Stimulated activated CD4-positive, alpha-beta T cell treated with anti-CD3 and anti-CD28 coated beads, Interleukin-12 subunit alpha, Interleukin-12 subunit beta, amount 100 ng/mL, for 48 hours (primary cell): ENCODE measurements around the gene PTPN11.

Experiments
- DNase-seq, 3 donors: peaks; one replicate each; pipeline ENCODE4 v3.0.0-alpha.2; 2020; ENCODE audit warnings: low read depth in 2 of 3, low spot score in 1 of 3

PTPN11 gene

DNA sequence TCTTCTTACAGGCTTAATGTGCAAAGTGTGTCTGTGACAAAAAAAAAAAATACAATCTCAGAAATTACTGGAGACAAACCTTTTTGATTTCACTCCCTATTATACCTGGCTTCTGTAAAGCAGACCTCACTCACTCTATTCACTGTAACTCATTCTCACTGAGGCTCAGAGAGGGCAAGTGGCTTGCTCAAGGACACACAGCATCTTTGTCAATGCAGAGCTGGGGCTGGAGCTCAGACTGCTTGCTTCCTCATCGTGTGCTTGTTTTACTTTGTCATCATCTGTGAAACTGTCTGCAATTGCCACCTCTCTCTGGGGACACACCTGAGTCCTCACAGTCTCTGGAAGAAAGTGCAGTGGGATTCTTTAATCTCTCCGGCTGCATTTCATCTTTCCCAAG lies 120.0 kb downstream of the PTPN11 start:
- DNase-seq: no peak

GRCh38 chr12:112539221-112539620 lies 120.5 kb downstream of the PTPN11 start:
- DNase-seq: no peak

DNA sequence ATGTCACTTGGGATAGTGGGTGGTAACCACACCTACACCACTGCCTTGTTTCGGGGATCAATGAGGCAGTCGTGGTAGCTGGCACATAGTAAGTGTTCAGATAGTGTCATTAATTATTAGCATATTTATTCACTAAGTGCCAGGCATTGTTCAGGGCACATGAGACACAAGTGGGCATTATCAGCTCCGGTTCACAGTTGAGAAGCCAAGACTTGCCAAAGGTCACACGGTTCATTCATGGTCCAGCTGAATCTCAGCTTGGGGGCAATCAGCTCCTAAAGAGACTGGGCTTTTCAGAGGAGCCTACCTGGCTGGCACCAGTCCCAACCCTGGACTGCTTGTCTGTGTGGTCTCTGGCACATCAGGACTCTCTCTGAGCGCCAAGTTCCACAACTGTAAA lies 121.3 kb downstream of the PTPN11 start:
- no peak for DNase-seq

DNA sequence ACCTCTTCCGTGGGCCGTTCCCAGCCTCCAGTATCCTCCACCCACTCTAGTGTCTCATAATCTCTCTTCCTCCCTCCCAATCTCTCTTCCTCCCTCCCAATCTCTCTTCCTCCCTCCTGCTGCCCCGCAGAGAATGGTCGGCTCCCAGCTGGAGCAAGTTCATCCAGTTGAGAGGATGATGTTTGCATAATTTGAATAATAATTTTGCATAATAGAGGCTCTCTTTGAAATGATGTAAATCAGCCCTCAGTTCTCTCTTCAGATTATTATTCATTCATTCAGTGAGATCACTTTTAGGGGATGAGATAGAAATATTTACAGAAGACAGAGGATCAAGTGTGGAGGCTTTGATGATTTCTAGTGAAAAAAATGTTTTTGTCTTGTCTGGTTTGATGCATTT lies 125.0 kb downstream of the PTPN11 start:
- no peak for DNase-seq

- DNase-seq: no peak
These were observed 127.6 kb downstream of the PTPN11 start for GRCh38 chr12:112546339-112546738.

DNA sequence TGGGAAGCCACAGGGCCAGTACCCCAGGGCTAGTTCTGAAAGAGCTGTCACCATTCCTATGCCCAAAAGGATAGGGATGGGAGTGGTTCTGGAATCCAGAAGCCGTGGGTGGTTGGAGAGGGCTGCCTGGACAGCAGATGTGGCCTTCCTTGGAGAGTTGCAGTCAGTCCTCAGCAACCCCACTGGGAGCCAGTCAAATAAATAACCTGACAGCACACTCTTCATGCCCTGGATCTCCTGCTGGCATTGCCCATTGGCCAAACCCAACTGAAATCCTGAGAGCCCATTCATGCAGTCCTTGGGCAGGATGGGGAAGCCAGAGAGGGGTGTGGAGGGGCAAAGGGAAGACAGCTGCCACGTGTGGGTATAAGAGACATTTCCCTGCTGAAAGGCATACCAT lies 128.2 kb downstream of the PTPN11 start:
- no peak for DNase-seq

GRCh38 chr12:112549031-112549430 lies 130.3 kb downstream of the PTPN11 start:
- DNase-seq: no peak

GRCh38 chr12:112551681-112552080 lies 132.9 kb downstream of the PTPN11 start:
- DNase-seq: no peak

DNA sequence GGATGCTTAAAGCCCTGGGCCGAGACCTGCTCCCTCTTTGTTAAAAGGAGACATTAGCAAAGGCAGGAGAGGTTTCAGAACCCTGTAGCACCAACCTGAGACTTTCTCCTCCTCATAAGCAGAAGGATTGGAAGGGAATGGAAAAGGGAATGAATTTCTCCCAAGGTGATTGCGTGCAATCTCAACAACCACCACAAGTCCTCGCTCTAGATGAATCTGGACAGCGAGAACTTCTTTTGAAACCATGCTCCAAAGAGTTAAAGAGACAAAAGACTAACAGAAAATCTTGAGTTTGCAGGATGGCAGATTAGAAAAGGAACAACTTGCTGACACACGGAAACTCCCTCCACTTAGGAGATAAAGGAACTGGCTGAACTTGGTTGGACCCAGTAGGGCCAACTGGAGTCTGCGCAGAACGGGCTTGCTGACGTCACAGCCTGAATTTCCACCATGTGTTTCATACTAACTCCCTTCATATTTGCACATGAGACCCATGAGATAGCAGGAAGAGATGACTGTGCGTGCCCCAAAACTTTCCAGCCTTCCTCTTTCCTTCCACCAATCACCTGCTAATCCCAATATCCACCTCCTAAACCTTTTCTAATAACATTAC lies 137.0 kb downstream of the PTPN11 start:
- DNase-seq: no peak

- DNase-seq: no peak
These were observed 139.3 kb downstream of the PTPN11 start for GRCh38 chr12:112557951-112558630.
